AG08395 (cell line): ENCODE measurements around the gene CORO2B.

Experiments
- DNase-seq: peaks from one replicate; pipeline ENCODE4 v3.0.0; 2012; ENCODE audit warnings: mixed read lengths, low spot score

Gene CORO2B

GRCh38 chr15:68574046-68574445 is 4.7 kb upstream of the CORO2B start:
- DNase-seq: no peak

DNA sequence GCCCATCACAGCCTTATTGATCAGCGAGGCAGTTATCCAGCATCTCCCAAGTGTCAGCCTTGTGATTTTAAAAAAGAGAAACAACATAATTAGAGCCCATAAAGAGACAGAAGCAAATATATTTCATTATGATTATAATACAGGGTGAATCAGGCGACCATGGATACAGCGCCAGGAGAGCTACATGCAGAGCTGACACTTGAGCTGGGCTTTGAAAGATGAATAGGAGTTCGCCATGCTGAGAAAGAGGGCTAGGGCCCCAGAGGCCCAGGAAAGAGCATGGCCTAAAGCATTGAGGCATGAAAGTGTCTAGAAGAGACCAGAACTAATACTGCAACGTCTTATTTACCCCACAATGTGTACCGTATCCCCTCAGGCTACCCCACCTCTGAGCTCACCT is 4.2 kb upstream of the CORO2B start:
- no peak for DNase-seq

GRCh38 chr15:68576235-68576892 is 2.4 kb upstream of the CORO2B start:
- DNase-seq: no peak

- DNase-seq: peak; percentile 64
Observed at GRCh38 chr15:68578175-68578979, 416 bp upstream of the CORO2B start.

- DNase-seq: no peak
Observed at GRCh38 chr15:68580026-68580882, 1.5 kb downstream of the CORO2B start.

- no peak for DNase-seq
Observed at GRCh38 chr15:68580883-68581155, 2.0 kb downstream of the CORO2B start.

GRCh38 chr15:68581725-68582124 is 2.9 kb downstream of the CORO2B start:
- no peak for DNase-seq

DNA sequence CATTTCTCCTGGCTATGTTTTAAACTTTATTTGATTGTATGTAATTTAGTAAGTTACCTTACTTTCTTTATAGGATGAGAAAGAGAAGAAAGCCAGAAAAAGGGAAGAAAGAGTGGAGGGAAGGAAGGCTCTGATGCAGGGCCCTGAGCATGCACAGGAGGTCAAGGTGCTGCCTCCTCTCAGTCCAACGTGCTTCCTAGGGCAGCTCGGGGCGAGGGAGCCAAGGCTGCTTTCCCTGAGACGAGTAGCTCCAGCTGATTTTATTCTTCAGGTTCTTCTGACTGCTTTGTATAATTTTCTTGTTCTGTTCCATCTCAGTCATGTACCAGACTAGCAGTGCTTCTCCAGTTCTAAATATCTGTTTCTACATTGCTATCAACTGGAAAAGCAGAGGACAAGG is 3.4 kb downstream of the CORO2B start:
- no peak for DNase-seq

GRCh38 chr15:68582864-68583263 is 4.1 kb downstream of the CORO2B start:
- DNase-seq: no peak

- no peak for DNase-seq
Observed at GRCh38 chr15:68583321-68583720, 4.5 kb downstream of the CORO2B start.

GRCh38 chr15:68583936-68584755 is 5.4 kb downstream of the CORO2B start:
- no peak for DNase-seq

GRCh38 chr15:68584756-68585573 is 6.2 kb downstream of the CORO2B start:
- no peak for DNase-seq

DNA sequence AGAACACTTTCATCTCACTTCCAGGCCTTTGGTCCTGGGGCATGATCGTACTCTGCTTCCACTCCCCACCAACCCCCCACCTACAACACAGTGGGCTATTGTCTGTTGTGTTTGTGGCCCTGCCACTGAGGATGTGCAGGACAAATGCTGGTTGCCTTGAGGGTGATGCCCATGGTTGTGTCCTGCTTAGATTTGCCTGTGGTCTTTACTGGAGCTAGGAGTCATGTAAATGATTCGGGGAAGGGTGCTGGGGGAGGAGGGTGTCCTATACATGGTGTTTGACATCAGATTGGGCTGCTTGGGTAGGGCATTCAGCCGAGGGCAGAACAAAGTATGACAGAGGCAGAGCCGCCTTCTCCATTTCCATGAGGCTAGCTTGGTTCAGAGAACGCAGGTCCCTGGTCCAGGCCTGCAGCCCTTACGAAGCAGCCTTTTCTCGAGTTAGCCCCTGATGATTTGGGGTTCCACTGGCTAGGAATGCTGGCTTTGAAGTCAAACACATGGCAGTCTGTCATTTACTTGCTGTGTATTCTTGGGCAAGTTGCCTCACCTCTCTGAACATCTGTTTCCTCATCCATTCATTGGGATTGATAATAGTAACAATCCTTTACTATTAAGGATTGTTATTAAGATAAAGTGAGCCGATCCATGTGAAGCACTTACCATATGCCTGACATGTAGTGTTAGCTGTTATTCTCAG is 6.9 kb downstream of the CORO2B start:
- DNase-seq: no peak

GRCh38 chr15:68586274-68586961 is 7.6 kb downstream of the CORO2B start:
- peak; percentile 56 for DNase-seq

DNA sequence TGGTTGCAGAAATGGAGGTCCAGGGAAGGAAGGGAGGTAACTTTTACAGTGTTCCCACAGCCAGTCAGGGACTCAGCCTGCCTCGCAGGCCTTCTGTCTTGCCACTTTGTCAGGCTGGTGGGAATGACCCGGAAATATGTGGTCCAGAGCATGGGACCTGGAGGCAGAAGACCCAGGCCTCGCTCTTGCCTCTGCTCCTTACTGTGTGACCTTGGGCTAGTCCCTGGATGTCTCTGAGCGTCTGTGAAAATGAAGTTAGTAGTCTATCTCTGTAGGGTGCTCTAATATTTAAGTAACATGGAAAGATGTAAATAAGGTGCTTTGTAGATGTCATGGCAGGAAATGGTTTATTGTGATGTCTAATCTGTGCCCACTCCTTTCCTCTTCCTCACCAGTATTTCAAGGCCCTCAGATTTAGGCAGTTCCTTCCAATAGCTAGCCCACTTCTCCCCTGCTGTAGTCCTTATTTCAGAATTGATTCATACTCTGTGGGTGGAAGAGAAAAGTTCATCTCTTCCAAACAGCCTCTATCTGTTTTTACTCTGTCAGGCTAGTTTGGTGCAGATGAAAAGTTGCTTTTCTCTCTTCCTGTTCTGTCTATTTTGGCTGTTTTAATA is 9.1 kb downstream of the CORO2B start:
- DNase-seq: no peak

GRCh38 chr15:68589053-68589452 is 10.3 kb downstream of the CORO2B start:
- DNase-seq: no peak

GRCh38 chr15:68589783-68590710 is 11.3 kb downstream of the CORO2B start:
- DNase-seq: no peak

DNA sequence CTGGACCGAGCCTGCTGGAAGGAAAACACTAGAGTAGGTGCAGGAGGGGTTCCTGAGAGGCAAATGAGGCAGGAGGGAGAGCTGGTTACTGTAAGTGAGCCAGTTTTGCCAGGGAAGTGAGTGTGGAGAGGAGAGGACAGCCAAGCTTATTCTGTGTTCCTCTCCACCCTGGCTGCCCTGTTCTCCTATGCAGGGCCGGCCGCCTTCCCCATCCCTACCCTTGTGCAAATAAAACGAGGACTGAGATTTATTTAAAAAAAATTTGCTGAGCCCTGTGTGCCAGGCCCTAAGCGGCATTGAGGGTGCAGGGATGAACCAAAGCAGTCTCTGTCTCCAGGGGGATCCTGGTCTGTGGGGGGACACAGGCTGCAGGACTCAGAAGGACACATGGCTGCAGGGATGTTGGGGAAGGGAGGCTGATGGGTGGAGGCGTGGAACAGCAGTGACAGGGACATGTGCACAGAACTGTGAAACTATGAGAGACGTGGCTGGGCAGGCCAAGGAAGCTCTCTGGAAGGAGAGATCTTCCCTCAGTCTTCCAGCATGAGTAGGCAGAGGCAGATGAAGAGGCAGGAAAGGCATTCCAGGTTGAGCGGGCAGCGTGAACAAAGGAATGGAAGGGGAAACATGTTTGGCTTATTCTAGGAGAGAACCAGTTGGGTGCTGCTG is 12.1 kb downstream of the CORO2B start:
- no peak for DNase-seq
